Left lung (tissue), 10 donors: ENCODE data around the gene PPM1H. TPM values are rescaled to one million over a fixed set of nuclear protein-coding genes. Genes with fewer than 3 reads are reported as not detected.

Source experiments
- ATAC-seq: fragments of 200-7000 bp; cut with Tn5 transposase; one replicate; pipeline ENCODE4 v1.9.1; 2020; ENCODE audit warnings: moderate library complexity
- DNase-seq, 4 donors: peaks; one replicate each; pipeline ENCODE4 v3.0.0-alpha.2; 2013 to 2020
- H3K27ac ChIP-seq, 2 donors: fragments of 200-600 bp; sonication (generic) in 1 of 2; one replicate each; pipeline versions ENCODE4 v1.5.0 to v1.8.0; 2020 to 2021
- H3K27me3 ChIP-seq, 2 donors: fragments of 200-600 bp; sonication (generic) in 1 of 2; one replicate each; pipeline versions ENCODE4 v1.5.0 to v1.8.0; 2020 to 2021
- H3K36me3 ChIP-seq, 2 donors: fragments of 200-600 bp; sonication (generic) in 1 of 2; one replicate each; pipeline versions ENCODE4 v1.5.0 to v1.8.0; 2020 to 2021
- H3K4me1 ChIP-seq, 2 donors: fragments of 200-600 bp; one replicate each; pipeline ENCODE4 v1.8.0; 2021
- H3K4me3 ChIP-seq, 2 donors: fragments of 200-600 bp; sonication (generic) in 1 of 2; one replicate each; pipeline versions ENCODE4 v1.5.0 to v1.8.0; 2020 to 2021; ENCODE audit warnings: mild to moderate bottlenecking in 1 of 2
- H3K9me3 ChIP-seq, 2 donors: fragments of 200-600 bp; sonication (generic) in 1 of 2; one replicate each; pipeline versions ENCODE4 v1.5.0 to v1.8.0; 2020 to 2021
- intact Hi-C, 2 donors: fragments of 100-400 bp; cut with DNase I; formaldehyde crosslinking; loops; one replicate each; pipeline versions ENCODE4 v1.11.2 to v1.14.2; 2022
- polyA plus RNA-seq, 6 donors: library from polyadenylated mRNA; unstranded; fragments of 120-200 nt; gene quantifications; one replicate each; pipeline ENCODE4 v1.2.1, GENCODE V29; 2013; ENCODE audit not compliant: insufficient read length in 6 of 6
- total RNA-seq, 2 donors: library from RNA; stranded (reverse); fragmentation: NEBNext Ultra II Directional; extraction: Animal tissue kit (Norgen Biotek cat#: 25700); gene quantifications; one replicate each; pipeline ENCODE4 v1.2.1, GENCODE V29; 2021
- TF ChIP-seq, protein P1 (sequence below), 2 donors: fragments of 200-600 bp; sonication (generic) in 1 of 2; IDR thresholded peaks; one replicate each; pipeline versions ENCODE4 v1.5.0 to v1.8.0; 2021; ENCODE audit warnings: antibody characterized with exemption in 2 of 2
- donor health status: DM: no; HTN: yes; CAD: no.
- donor health status: DM: no; HTN: no; CAD: no.

PPM1H gene
- total and polyA plus RNA-seq, 8 donors, result 5.9 to 12.7 (median 10.6) TPM

DNA sequence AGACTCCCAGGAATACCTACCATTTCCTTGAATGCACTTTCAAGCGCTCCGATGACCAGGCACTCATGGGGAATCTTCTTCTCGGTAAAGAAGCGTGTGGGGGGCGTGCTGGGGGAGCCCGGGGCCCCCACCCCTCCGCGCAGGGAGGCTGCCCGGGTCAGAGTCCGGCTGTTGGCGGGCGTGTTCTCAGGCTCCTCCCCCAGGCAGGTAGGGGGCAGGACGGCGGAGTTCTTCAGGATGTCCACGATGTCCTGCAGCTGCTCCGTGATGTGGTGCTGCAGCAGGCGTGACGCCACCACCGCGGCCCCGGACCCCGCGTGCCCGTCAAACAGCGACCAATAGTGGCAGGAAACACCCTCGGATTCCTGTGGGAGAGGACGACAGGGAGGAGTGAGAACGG lies 133.2 kb downstream of the PPM1H start:
- no peaks in the 10 kb centered on the region for H3K4me1 ChIP-seq
- TF ChIP-seq, protein P1, sequence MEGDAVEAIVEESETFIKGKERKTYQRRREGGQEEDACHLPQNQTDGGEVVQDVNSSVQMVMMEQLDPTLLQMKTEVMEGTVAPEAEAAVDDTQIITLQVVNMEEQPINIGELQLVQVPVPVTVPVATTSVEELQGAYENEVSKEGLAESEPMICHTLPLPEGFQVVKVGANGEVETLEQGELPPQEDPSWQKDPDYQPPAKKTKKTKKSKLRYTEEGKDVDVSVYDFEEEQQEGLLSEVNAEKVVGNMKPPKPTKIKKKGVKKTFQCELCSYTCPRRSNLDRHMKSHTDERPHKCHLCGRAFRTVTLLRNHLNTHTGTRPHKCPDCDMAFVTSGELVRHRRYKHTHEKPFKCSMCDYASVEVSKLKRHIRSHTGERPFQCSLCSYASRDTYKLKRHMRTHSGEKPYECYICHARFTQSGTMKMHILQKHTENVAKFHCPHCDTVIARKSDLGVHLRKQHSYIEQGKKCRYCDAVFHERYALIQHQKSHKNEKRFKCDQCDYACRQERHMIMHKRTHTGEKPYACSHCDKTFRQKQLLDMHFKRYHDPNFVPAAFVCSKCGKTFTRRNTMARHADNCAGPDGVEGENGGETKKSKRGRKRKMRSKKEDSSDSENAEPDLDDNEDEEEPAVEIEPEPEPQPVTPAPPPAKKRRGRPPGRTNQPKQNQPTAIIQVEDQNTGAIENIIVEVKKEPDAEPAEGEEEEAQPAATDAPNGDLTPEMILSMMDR (IDR thresholded peaks at IDR 0.05), result no peak
- no peaks in the 10 kb centered on the region for H3K9me3 ChIP-seq
- H3K36me3 ChIP-seq, result peaks cover 0 to 6% of the 10 kb centered on the region in 2 donors
- no peak overlapping the region for H3K27ac ChIP-seq
- DNase-seq, result no peak
- H3K27me3 ChIP-seq, result no peaks in the 10 kb centered on the region
- no peak for ATAC-seq
- H3K4me3 ChIP-seq, result no peak overlapping the region
- intact Hi-C loops, result no loop called here

DNA sequence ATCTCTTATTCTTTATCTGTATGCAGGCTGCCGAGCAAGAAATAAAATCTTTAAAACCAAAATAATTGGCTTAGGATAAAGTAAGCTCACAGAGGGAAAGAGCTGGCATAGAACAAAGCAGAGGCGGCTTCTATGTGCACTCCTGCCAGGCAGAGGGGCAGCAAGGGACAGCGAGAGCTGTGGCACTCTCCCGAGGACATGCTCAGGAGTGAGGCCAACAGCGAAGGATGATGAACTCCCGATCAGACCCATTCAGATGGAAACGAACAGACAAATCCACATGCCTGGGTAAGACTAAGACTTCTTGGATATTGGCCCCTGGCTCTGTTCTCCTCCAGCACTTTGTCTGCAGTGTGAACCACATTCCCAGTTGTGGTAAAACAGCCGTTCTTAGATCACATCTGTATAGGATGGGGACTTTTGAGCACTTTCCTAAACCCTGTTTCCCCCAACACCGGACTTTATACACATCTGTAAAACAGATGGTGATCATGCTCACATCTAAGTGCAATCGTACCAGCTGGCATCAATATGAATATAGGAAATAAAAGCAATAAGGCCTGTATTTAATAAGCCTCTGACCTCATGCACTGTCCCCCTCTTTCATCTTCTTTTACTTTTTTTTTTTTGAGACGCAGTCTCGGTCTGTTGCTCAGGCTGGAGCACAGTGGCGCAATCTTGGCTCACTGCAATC lies 134.1 kb downstream of the PPM1H start:
- ATAC-seq (no peak), DNase-seq (no peak)
- H3K9me3 ChIP-seq, result no peaks in the 10 kb centered on the region
- H3K4me1 ChIP-seq, result no peaks in the 10 kb centered on the region
- intact Hi-C loops, result no loop called here
- no peaks in the 10 kb centered on the region for H3K27me3 ChIP-seq
- H3K36me3 ChIP-seq, result peaks cover 0 to 6% of the 10 kb centered on the region in 2 donors
- no peak overlapping the region for H3K27ac ChIP-seq
- H3K4me3 ChIP-seq, result no peak overlapping the region
- TF ChIP-seq, protein P1 (IDR thresholded peaks at IDR 0.05), result no peak

DNA sequence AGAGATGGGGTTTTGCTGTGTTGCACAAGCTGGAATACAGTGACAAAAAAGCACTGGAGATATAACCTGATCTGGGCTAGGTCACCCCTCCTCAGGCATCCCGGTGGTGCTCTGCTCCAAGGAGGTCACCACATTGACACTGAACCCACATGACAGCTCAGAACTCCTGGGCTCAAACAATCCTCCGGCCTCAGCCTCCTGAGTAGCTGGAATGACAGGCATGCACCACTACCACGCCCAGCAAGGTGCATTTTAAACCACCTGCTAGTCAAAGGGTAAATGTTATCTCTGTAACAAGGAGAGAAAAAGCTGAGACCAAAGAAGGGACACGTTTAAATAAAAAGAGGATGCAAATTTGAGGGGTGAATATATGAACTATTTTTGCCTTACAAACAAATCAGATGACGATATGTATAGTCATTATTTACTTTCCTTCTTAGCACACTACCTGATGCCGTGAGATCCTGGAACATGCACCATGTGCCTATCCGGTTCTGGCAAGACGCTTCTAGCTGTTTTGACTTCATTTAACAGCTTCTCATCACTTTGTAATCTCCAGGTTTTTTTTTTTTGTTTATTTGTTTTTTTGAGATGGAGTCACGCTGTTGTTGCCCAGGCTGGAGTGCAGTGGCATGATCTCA lies 135.1 kb downstream of the PPM1H start:
- H3K4me1 ChIP-seq, result no peaks in the 10 kb centered on the region
- TF ChIP-seq, protein P1 (IDR thresholded peaks at IDR 0.05), result no peak
- H3K27ac ChIP-seq, result no peak overlapping the region
- H3K27me3 ChIP-seq, result no peaks in the 10 kb centered on the region
- no peak for DNase-seq
- intact Hi-C loops, result loop anchor here in 1 of 2 donors (5.0 to 10.0 kb wide), 2 partner anchors 218 to 365 kb away; no protein-coding TSS in a partner anchor
- H3K9me3 ChIP-seq, result no peaks in the 10 kb centered on the region
- no peak overlapping the region for H3K4me3 ChIP-seq
- no peak for ATAC-seq
- H3K36me3 ChIP-seq, result peaks cover 0 to 6% of the 10 kb centered on the region in 2 donors

DNA sequence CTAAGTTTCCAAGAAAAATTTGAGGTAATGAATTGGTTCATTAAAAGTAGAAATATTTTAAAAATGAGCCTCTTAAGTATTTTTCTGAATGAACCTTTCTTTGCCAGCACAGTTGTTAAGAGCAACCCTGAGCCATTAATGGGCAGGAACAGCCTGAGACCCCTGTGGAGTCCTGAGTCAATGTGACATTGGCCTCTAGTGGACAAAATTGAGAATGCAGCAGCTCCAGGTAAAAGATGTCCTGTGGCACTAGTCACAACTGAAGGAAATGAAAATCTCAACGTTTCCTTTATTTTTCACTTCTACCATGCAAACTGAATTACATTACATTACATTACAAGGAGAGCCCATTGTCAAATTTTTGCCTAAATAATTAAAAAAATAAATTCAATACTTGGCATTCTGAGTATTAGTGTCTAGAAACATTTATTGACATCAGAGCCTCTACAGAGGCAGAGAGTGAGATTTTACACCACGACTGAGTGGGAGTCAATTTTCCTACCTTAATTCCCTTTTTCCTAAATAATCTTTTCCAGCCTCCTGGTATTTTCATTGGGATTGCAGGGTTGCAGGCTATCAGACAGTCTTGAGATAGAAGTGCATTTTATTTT lies 135.7 kb downstream of the PPM1H start:
- Histone ChIP-seq H3K27me3 (no peaks in the 10 kb centered on the region), H3K27ac (no peak overlapping the region), H3K36me3 (peaks cover 0 to 6% of the 10 kb centered on the region in 2 donors), H3K4me1 (peaks cover 0 to 4% of the 10 kb centered on the region in 2 donors), H3K4me3 (no peak overlapping the region), H3K9me3 (no peaks in the 10 kb centered on the region)
- TF ChIP-seq, protein P1 (IDR thresholded peaks at IDR 0.05), result peak; percentile 89 to 94
- intact Hi-C loops, result loop anchor here in 1 of 2 donors (5.0 to 10.0 kb wide), 2 partner anchors 217 to 364 kb away; no protein-coding TSS in a partner anchor
- ATAC-seq (peak; percentile 92), DNase-seq (peak in 2 of 4 donors; percentile 44 to 74)

DNA sequence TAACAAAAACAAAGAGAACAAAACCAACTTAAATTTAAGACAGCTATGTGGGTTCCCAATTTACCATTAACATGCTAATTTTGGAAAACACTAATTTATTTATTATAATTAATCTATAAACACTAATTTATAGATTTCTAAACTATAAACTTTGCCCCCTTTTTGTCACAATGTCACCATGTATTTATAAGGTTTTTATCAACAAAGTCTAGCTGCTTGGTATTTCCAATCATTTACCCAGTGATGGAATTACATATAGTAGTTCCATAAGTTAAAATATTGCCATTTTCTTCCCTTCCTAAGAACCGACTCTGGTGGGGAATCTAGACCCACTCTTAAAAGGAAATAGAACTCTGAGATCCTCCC lies 140.7 kb downstream of the PPM1H start:
- H3K27ac ChIP-seq, result no peak overlapping the region
- H3K4me3 ChIP-seq, result no peak overlapping the region
- intact Hi-C loops, result loop anchor here in 1 of 2 donors (10.0 kb wide), 1 partner anchor 359 kb away; no protein-coding TSS in a partner anchor

More for the DNA sequence above, 140.7 kb downstream of the PPM1H start:
- H3K36me3 ChIP-seq, result no peaks in the 10 kb centered on the region
- H3K27me3 ChIP-seq, result no peaks in the 10 kb centered on the region
- peaks cover 0 to 19% of the 10 kb centered on the region in 2 donors for H3K4me1 ChIP-seq
- no peaks in the 10 kb centered on the region for H3K9me3 ChIP-seq
- TF ChIP-seq, protein P1 (IDR thresholded peaks at IDR 0.05), result peak in 1 of 2 donors; percentile 24
- no peak for DNase-seq
- no peak for ATAC-seq
